LHCN-M2 (cell line): ENCODE data around the gene LRCH4. TPM values are rescaled to one million over a fixed set of nuclear protein-coding genes. Genes with fewer than 3 reads are reported as not detected.
A peak's percentile ranks its signal among the peaks of the same experiment; 100 is the strongest.
"Not testable (repeated sequence)": the region's sequence is repeated elsewhere in the genome, so short reads cannot be mapped to it uniquely, and the experiment has no call there.

Experiments
- DNase-seq: peaks from one replicate; pipeline ENCODE4 v3.0.0-alpha.2; 2012; ENCODE audit warnings: low read depth
- total RNA-seq: library from RNA; depleted of rRNA; stranded (reverse); fragments of >200 nt; gene quantifications from 2 replicates; pipeline ENCODE4 v1.2.3, GENCODE V29; 2014

The LRCH4 gene
- total RNA-seq, 1 experiment from 2014 or later: 92.0 TPM

DNA sequence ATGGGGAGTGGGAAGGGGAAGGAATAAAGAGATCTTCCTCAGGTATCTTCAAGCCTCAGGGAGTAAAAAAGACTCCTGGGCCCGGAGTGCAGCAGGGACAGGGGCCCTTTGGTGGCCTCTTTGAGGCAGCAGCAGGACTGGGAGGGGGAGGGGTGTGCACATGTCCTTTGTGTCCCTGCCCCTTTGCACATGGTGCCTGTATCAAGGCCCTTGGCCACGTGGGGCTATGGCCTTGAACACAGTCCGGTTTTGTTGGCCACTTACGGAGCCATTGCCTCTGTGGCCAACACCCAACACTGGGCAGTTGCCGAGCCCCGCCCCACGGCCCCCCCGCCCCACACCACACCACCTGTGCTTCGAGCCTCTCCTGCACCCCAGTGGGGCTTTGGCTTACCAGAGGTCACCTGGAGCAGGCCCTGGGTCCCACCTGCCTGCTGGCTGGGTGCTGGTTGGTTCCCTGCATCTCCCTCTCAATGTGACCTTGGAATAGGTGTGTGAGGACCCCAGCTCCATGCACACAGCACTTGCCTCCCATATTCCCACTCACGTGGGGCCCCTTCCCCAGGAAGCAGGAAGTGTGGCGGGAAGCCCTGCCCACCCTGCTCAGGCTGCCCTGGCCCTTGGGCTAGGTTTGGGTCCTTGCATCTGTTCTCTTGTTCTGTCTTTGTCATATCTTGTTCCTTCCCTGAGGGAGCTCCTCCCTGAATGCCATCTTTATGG, 17.6 kb downstream of the LRCH4 start:
- no peak for DNase-seq

DNA sequence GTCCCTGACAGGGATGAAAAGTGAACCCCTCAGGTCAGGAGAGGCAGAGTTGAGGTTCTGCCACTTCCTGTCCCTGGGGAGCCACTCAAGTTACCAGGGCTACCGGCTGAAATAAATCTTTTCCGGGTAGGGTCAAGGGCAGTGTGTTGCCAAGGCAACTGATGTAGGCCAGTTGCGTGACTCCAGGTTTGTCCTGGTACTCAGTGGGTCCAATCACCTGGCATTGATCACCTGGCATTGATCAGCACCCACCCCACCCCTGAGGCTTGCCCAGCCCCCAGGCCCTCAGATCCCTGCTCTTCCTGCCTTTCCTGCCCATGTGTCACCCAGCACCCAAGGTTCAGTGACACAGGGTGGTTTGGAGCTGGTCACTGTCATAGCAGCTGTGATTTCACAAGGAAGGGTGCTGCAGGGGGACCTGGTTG, 18.2 kb downstream of the LRCH4 start:
- DNase-seq: peak; percentile 36

DNA sequence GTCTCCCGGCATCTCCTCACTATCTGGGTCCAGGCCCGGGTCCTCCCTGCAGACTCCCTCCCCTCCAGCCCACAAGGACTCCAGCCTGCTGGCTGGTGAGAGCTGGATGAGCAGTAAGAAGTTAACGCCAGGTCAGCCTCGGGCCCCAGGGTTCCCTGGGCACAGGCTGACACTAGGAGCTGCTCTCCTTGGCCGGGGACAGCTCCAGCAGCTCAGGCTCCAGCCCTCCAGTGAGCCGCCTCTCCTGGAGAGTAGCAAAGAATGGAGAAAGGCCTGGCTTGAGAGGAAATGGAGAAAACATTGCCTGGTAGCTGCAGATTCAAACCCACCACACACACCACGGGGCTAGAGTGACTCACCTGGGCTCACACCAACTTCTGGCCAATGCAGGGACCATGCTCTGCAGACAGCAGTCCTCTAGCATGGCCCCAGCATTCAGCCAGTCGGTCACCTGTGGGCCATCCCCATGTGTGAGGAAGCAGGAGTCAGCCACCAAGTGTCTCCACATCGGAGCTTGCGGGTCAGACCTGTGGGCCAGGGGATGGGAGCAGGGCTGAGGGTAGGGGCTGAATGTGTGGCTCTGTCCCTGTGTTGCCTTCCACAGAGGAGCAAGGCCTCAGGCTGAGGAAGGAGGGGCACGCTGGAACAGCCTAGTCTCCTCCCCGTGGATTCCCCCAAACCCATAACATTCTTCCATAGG, 18.7 kb downstream of the LRCH4 start:
- peak; percentile 33 for DNase-seq

DNA sequence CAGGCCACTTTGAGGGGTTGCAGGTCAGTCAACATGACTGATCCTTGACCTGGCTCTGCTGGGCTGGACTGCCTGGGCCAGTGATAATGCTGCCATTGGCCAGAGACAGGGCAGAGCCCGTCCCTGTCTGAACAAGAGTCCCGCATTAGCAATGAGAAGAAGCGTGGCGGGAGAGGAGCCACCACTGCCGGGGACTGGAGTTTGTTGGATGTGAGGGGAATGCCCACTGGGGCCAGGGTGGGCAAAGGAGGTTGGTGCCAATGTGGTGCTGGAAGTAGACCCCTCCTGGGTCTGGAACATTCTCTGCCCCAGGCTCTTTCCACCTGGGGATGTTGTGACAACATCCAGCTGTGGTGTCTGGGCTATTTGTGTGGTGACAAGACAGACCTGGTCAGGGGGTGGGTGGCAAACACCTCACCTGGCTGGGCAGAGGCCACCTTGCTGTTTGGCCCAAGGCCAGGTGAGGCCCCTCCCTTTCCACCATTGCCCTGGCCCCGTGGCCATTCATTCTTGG, 19.9 kb downstream of the LRCH4 start:
- no peak for DNase-seq

DNA sequence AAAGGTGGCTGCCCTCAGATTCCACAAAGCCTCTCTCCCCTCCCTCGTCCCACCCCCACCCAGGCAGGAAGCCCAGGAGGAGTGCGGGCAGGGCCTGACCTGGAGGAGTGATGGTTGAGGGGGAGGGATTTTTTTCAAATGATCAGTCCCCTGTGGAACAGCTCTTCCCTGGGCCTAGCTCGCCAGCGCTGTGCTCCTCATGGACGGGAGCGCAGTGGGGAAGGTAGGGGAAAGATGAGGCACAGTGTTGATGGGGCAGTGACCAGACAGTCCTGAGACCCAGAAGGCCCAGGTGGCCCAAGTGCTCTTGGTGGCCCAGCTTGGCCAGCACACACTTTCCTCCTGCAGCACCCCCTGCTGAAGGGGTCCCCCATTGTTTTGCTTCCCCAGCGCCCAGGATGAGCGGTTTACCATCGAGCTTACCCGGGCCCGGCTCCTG, 20.8 kb downstream of the LRCH4 start:
- no peak for DNase-seq

DNA sequence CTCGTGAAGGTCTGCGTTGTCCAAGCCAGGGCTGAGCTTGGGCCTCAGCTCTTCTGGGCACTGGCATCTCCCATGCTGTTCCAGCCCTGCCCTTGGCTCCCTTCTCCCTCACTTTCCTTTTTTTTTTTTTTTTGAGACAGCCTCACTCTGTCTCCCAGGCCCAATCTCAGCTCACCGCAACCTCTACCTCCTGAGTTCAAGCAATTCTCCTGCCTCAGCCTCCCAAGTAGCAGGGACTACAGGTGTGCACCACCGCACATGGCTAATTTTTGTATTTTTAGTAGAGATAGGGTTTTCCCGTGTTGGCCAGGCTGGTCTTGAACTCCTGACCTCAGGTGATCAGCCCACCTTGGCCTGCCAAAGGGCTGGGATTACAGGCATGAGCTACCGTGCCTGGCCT, 21.5 kb downstream of the LRCH4 start:
- DNase-seq: not testable (repeated sequence)

DNA sequence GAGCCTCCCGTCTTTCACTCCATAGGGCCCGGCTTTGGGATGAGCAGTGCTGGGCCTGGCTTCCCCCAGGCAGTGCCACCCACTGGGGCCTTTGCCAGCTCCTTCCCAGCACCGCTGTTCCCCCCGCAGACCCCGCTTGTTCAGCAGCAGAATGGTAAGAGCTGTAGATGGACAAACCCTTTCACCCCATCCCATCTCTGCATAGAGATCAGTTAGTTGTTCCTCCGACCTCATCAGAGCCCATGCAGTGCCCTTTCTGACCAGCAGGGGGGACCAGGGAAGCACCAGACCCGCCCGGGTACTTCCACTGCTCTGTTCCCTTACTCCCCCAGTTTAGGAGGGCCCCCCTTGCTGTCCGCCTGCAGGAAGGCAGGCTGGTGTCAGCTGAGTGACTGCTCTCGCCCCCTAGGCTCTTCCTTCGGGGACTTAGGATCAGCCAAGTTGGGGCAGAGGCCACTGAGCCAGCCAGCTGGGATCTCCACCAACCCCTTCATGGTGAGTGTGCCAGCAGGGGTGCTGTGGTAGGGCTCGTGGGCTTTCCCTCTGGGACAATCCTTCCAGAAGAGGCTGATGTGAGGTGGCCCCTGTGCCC, 22.0 kb downstream of the LRCH4 start:
- peak; percentile 71 for DNase-seq

DNA sequence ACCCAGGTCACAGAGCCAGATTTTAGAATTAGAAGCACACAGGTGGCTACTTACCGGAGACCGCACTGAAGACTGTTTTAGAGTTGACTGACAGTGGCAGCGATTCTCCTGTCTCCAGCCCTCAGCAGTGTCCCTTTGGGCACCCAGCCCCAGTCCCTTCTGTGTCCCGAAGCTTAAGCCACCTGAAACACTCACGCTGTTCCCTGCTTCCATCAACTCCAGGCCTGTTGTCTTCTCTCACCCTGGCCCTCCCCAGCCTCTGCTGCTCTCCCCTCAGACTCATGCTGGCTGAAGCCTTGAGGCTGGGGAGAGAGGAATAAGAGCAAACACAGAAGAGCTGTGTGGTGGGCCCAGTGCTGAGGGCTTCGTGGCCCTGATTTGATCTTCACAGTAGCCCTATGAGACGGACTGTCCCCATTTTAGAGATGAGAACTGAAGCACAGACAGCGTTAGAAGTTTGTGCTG, 22.8 kb downstream of the LRCH4 start:
- DNase-seq: no peak

DNA sequence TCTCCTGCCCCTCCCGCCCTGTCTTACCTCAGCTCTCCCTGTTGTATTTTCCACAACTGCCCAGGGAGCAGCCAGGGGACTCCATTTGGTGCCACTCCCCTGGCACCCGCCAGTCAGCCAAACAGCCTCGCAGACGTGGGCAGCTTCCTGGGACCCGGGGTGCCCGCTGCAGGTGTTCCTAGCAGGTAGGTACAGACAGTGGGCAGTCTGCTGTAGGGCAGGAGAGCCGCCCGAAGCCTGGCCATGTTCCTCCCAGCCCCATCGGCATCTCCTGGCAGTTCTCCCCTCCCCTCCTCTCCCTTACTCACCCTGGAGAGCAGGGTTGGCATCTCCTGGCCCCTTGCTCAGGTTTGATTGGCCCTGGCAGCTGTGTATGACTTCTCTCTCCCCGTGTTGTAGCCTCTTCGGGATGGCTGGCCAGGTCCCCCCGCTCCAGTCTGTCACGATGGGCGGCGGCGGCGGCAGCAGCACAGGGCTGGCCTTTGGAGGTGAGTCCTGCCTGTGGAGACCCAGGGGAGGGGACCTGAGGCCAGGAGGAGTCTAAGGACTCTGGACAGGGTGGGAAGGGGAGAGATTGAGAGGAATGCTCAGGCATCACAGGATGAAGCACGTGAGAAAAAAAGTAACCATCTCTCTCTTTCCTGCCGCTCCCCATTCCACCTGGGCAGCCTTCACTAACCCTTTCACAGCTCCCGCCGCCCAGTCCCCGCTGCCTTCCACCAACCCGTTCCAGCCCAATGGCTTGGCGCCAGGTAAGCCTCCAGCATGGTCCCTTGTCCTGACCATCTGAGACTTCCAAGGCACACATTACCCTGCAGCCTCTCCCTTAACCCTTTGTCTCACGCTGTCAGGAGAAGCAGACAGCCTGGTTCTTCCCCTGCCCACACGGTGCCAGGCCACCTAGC, 23.5 kb downstream of the LRCH4 start:
- DNase-seq: no peak

DNA sequence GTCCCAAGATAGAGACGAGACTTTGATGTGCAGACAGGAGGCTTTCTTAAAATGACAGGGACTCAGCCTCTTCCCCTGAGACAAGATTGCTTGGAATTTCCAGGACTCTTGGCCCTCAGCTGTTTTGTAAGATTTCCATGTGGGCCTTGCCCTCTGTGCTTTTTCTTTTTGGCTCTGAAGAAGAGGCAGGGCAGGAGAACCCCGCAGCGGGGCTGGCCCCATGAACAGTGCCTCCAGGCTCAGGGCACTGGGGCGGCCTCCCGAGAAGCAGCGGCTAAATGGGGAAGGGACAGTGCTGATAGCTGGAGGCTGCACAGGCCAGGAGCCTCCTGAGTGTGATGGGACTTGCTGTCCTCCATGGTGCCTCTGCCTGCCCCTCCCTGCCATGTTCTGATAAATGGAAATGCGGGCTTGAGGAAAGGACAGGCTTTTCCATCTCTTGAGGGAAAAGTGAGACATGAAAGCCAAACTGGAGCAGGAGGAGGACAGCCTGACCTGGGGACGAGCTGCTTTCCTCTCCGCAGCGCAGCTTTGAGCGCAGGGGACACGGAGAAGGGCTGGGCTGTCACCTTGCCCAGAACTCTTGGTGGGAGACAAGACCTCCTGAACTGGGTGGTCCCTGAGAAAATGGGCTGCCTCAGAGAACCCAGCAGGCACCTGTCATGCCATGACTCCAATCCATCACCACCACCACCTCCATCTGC, 24.3 kb downstream of the LRCH4 start:
- no peak for DNase-seq

DNA sequence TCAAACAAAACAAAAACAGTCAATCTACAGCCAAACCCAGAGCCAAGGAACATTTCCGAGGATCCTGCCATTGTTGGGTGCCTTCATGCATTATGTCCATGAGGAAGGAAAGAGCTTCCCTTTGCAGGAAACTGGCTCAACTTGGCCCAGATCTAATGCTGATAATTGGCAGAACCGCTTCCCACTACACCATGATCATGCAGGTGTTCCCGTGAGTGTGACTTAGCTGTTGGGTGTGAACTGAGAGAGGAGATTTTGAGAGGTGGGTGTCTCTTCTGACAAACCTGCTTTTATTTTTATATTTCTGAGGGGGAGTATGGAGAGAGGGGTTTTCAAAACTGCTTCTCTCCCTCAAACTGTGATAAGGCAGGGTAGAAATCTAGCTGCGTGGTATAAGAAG, 26.8 kb downstream of the LRCH4 start:
- no peak for DNase-seq

DNA sequence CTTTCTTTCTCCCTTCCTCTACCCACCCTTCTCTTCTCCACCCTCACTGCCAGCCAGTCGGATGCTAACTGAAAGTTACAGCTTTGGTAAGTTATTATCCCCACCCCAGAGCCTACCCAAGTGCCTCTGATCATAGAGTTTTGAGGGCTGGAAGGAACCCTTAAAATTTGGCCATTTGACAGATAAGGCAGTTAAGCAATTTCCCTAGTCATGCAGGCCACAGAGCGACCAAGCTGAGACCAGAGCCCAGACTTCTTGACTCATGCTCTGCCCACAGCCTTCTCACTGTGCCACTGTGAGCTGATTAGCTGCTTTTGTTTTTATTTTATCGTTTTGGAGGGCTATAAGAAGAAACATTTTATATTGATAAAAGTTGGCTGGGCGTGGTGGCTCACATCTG, 29.4 kb downstream of the LRCH4 start:
- DNase-seq: peak; percentile 68

DNA sequence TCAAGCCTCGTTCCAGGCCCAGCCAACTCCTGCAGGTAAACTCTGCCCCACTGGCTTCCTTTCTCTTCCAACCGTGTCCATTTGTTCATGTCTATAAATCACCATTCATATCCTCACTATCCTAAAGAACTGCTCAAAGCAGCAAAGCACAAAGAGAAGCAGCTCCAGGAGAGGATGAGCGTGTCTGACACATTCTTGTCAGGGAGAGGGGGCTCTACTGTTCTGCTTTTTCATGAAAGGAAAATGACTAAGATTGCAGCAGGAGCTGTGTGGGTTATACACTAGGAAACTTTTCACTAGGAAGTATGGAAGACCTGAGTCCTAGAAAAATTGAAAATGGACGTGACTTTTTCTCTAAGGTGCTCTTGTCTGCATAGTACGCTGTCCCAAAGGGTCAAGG, 30.2 kb downstream of the LRCH4 start:
- DNase-seq: no peak

DNA sequence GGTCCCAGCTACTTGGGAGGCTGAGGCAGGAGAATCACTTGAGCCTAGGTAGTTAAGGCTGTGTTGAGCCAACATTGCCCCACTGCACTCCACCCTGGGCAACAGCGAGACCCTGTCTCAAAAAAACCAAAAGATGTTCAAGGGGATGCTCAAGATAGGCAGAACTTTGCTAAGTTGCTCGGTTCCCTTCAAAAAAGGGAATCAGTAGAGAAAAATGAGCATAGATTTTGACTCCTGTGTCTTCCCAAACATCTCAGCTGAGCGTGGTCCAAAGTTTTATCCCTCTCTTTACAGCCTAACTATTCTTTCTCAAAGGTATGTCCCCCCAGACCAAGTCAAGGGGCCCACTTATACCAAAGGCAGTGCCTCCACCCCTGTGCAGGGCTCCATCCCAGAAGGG, 32.9 kb downstream of the LRCH4 start:
- no peak for DNase-seq

DNA sequence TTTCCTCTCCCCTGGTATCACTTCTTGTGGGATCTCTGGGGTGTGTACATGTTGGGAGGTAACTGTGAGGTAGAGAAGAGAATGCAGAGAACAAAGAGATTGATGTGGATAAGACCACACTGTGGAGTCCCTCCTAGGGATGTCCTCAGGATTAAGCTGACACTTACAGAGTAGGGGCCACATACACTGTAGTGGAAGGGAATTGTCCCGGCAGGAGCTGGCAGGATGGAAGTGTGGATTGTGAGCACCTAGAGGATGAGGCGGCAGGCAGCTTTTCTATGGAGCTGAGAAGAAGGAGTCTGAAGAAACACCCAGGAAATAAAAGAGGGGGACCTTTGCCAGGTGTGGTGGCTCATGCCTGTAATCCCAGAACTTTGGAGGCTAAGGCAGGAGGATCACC, 33.4 kb downstream of the LRCH4 start:
- DNase-seq: no peak

DNA sequence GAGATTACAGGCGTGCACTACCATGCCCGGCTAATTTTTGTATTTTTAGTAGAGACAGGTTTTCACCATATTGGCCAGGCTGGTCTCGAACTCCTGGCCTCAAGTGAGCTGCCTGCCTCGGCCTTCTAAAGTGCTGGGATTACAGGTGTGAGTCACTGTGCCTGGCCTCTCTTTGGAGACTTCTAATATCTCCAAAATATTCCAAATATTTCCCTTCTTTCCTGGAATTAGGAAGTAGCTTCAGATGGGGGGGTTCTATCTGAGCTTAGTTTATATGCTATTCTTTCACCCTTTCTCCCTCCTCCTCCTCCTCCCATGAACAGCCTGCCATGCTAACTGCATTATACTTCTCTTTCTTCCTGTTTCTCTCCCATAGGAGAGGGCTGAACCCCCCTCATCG, 37.5 kb downstream of the LRCH4 start:
- DNase-seq: not testable (repeated sequence)

DNA sequence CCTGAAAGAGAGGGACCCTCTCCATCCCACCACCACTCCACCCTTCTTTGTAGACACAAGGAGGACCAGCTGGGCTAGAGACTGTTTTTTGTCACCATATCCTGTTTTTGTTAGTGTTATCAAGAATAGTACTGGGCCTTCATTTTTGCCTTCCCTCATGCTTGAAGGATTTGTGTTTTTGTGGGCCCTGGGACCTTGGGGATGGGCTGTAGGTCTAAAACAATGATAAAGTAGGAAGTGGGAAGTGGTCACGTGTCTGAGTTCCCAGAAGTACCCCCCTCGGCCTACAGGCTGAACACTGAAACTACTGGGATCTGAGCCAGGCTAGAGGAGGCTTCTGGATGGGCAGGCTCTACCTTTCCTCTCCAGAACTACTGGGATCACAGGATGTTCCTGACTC, 38.1 kb downstream of the LRCH4 start:
- DNase-seq: no peak

DNA sequence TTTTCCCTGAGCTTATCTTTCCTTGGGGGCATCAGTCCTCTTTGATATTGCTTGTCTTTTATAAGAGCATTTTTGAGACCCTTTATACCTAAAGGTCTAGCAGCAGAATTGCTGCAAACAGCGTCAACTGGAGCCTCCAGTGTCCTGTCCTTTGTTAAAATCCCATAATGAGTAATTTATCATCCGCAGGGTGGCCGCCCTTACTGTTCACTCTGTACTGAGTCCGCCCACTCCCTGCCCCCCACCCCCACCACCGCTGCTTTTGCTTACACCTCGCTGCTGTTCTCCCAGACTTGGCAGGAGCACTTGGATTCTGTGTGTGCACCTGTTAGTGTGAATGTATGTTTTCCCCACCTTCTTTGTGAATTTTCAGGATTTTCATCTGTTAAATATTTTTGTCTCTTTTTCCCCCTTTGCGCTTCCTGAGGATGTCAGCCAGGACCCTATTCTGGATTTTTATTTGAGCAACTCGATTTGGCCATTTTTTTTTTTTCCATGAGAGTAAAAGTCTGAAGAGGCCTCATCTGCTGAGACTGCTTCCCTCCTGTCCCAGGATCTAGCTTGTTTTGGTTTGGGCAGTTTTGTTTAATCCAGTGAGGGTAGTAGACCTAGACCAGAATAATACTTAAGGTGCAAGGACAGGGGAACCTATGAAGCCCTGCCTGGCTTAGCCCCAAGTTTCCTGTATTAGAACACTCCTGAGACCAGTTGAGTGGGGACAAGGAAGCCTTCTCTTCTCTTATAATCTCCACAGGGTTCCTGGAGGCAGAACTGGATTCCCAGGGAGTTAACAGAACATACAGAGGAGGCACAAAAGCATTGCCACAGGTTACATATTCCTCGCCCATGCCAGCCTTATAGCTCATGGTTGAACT, 38.8 kb downstream of the LRCH4 start:
- DNase-seq: no peak

DNA sequence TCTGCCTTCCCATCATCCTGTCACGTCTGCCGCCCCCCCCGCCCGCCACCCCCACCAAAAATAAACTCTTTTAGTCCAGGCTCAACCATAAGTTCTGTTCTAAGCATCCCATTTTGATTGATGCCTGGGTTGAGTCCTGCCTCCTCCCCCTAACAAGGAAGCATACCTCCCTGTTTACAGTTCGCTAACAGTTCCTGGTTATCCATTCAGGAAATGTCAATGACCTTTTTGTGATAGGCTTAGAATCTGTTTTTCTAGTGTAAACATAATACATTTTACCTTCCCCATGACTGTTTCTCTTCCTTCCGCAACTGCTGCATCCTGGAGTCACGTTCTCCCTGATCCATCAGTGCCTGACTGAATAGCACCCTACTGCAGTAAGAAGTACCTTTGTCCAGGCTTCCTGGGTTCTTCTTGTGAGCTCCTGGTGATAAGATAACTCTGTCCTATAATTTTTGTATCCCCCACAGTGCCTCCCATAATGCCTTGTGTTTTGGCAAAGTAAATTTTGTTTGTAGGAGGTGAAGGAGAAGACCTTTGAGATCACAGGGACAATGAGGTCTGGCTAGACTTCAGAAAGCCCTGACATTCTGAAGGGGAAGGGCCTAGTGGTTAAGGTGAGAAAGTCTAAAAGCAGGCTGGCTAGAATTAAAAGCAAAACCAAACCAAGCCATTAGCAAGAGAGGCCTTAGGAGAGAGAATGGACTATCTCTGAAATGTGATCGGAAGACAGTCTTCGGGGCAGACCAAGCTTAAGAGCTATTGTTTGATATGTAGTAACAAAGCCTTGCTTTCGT, 39.6 kb downstream of the LRCH4 start:
- DNase-seq: no peak
